ENCODE results near the gene PIEZO2. TPM values are rescaled to one million over a fixed set of nuclear protein-coding genes. Genes with fewer than 3 reads are reported as not detected.

Gene PIEZO2
- polyA plus RNA-seq, 1 donor from 2014 or later: 0.30 TPM

DNA sequence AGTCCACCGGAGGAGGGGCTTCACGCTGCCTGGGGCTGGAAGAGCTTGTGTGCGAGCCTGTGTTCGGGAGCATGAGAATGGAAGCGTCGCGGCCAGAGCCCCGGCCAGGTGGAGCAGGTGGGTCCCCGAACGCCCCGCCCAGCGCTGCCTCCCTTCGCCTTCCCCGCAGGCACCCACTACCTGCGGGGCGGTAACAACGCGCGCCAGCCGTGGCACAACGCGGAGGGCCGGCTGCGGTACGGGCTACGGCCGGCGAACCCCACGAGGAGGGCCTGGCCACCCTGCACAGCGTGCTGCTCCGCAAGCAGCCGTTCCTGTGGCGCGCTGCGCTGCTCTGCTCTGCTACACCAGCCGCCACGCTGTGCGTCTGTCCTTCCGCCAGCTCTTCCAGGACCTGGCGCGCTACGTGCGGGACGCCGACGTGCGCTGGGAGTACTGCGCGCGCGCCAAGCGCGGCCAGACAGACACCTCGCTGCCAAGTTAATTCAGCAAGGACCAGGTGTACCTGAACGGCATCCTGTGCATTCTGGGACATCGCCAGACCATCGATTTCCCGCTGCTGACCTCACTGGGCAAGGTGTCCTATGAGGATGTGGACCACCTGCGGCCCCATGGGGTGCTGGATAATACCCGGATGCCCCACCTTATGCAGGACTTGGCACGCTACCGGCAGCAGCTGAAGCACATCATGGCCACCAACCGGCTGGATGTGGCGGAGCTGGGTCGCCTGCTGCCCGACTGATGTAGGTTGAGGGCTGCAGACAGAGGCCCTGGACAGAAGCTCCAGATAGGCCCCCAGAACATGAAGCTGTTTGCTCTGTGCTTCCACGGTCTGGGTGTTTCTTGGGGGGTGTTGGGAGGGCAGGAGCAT lies 422.9 kb downstream of the PIEZO2 start:
- Histone ChIP-seq H3K27ac (ENCODE audit: low read length) (no peak overlapping the region), H3K36me3 (ENCODE audit: insufficient read depth, low read length) (no peaks in the 10 kb centered on the region), H3K9me2 (ENCODE audit: insufficient read depth, low read length) (no peaks in the 10 kb centered on the region), H2AFZ (ENCODE audit: low read depth, low read length) (no peak overlapping the region), H3K4me2 (ENCODE audit: low read length) (no peak overlapping the region), H3K9me3 (ENCODE audit: low read length) (no peaks in the 10 kb centered on the region), H3F3A (ENCODE audit: insufficient read depth, low read length, poor library complexity, severe bottlenecking) (no peaks in the 10 kb centered on the region), H3K27me3 (ENCODE audit: insufficient read depth, low read depth, low read length) (no peaks in the 10 kb centered on the region), H3K4me3 (ENCODE audit: low read length) (no peak overlapping the region), H3K79me2 (replicated peaks; ENCODE audit: insufficient read depth, low read length) (no peaks in the 10 kb centered on the region), H4K20me1 (ENCODE audit: insufficient read depth) (no peaks in the 10 kb centered on the region), H3K9ac (ENCODE audit: low read length) (no peak overlapping the region)
- TF ChIP-seq POLR2AphosphoS5 (IDR thresholded peaks at IDR 0.05): no peak

DNA sequence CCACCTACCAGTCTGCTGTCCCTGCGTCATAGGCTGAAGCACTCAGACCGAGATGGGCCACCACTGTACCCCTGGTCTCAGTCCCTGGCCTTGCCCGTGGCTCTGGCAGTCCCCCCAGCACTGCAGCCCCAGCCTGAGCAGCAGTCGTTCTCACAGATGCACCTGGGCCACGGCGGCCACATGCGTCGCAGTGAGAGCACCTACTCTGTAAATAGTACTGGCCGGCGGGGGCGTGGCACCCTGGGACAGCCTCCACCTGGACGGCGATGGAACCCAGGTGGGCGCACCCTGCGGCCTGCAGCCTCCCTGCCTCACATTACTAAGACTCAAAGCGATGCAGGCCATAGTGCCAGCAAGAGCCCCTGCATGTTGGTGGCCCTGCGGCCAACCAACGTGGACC lies 424.7 kb downstream of the PIEZO2 start:
- H3K27me3 ChIP-seq (ENCODE audit: insufficient read depth, low read depth, low read length): no peaks in the 10 kb centered on the region
- no peak for TF ChIP-seq CTCF (IDR thresholded peaks at IDR 0.05; ENCODE audit: poor library complexity, severe bottlenecking)
- no peak for TF ChIP-seq POLR2AphosphoS5 (IDR thresholded peaks at IDR 0.05)
- TF ChIP-seq EP300 (conservative IDR thresholded peaks at IDR 0.05; ENCODE audit: poor library complexity, severe bottlenecking): no peak
- no peak for TF ChIP-seq MXI1 (conservative IDR thresholded peaks at IDR 0.05; ENCODE audit: poor library complexity, severe bottlenecking)
- TF ChIP-seq SMC3 (conservative IDR thresholded peaks at IDR 0.05; ENCODE audit: poor library complexity): no peak
- TF ChIP-seq TAF1 (IDR thresholded peaks at IDR 0.05; ENCODE audit: low read depth): no peak
- TF ChIP-seq RAD21 (conservative IDR thresholded peaks at IDR 0.05): no peak
- TF ChIP-seq, protein P1, sequence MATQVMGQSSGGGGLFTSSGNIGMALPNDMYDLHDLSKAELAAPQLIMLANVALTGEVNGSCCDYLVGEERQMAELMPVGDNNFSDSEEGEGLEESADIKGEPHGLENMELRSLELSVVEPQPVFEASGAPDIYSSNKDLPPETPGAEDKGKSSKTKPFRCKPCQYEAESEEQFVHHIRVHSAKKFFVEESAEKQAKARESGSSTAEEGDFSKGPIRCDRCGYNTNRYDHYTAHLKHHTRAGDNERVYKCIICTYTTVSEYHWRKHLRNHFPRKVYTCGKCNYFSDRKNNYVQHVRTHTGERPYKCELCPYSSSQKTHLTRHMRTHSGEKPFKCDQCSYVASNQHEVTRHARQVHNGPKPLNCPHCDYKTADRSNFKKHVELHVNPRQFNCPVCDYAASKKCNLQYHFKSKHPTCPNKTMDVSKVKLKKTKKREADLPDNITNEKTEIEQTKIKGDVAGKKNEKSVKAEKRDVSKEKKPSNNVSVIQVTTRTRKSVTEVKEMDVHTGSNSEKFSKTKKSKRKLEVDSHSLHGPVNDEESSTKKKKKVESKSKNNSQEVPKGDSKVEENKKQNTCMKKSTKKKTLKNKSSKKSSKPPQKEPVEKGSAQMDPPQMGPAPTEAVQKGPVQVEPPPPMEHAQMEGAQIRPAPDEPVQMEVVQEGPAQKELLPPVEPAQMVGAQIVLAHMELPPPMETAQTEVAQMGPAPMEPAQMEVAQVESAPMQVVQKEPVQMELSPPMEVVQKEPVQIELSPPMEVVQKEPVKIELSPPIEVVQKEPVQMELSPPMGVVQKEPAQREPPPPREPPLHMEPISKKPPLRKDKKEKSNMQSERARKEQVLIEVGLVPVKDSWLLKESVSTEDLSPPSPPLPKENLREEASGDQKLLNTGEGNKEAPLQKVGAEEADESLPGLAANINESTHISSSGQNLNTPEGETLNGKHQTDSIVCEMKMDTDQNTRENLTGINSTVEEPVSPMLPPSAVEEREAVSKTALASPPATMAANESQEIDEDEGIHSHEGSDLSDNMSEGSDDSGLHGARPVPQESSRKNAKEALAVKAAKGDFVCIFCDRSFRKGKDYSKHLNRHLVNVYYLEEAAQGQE (IDR thresholded peaks at IDR 0.05; ENCODE audit: borderline replicate concordance): no peak
- H3K9me2 ChIP-seq (ENCODE audit: insufficient read depth, low read length): no peaks in the 10 kb centered on the region
- H3K36me3 ChIP-seq (ENCODE audit: insufficient read depth, low read length): no peaks in the 10 kb centered on the region
- H2AFZ ChIP-seq (ENCODE audit: low read depth, low read length): no peak overlapping the region
- no peaks in the 10 kb centered on the region for H4K20me1 ChIP-seq (ENCODE audit: insufficient read depth)
- H3K9ac ChIP-seq (ENCODE audit: low read length): no peak overlapping the region
- H3K9me3 ChIP-seq (ENCODE audit: low read length): no peaks in the 10 kb centered on the region
- H3K4me3 ChIP-seq (ENCODE audit: low read length): no peak overlapping the region
- H3F3A ChIP-seq (ENCODE audit: insufficient read depth, low read length, poor library complexity, severe bottlenecking): no peaks in the 10 kb centered on the region
- no peak overlapping the region for H3K27ac ChIP-seq (ENCODE audit: low read length)
- no peaks in the 10 kb centered on the region for H3K79me2 ChIP-seq (replicated peaks; ENCODE audit: insufficient read depth, low read length)
- no peak overlapping the region for H3K4me2 ChIP-seq (ENCODE audit: low read length)

- Histone ChIP-seq H4K20me1 (ENCODE audit: insufficient read depth) (no peaks in the 10 kb centered on the region), H3K9ac (ENCODE audit: low read length) (no peak overlapping the region), H3K36me3 (ENCODE audit: insufficient read depth, low read length) (no peaks in the 10 kb centered on the region), H3K27ac (ENCODE audit: low read length) (no peak overlapping the region), H3F3A (ENCODE audit: insufficient read depth, low read length, poor library complexity, severe bottlenecking) (no peaks in the 10 kb centered on the region), H3K27me3 (ENCODE audit: insufficient read depth, low read depth, low read length) (no peaks in the 10 kb centered on the region), H3K4me2 (ENCODE audit: low read length) (no peak overlapping the region), H3K4me3 (ENCODE audit: low read length) (no peak overlapping the region), H3K9me3 (ENCODE audit: low read length) (no peaks in the 10 kb centered on the region), H3K9me2 (ENCODE audit: insufficient read depth, low read length) (no peaks in the 10 kb centered on the region), H2AFZ (ENCODE audit: low read depth, low read length) (no peak overlapping the region), H3K79me2 (replicated peaks; ENCODE audit: insufficient read depth, low read length) (no peaks in the 10 kb centered on the region)
- TF ChIP-seq RAD21 (conservative IDR thresholded peaks at IDR 0.05) (no peak), EZH2 (IDR thresholded peaks at IDR 0.05; ENCODE audit: borderline replicate concordance, insufficient read depth, low read length, poor library complexity, severe bottlenecking) (no peak), EP300 (conservative IDR thresholded peaks at IDR 0.05; ENCODE audit: poor library complexity, severe bottlenecking) (no peak), SMC3 (conservative IDR thresholded peaks at IDR 0.05; ENCODE audit: poor library complexity) (no peak), TAF1 (IDR thresholded peaks at IDR 0.05; ENCODE audit: low read depth) (no peak), MXI1 (conservative IDR thresholded peaks at IDR 0.05; ENCODE audit: poor library complexity, severe bottlenecking) (no peak)
- TF ChIP-seq, protein P1 (IDR thresholded peaks at IDR 0.05; ENCODE audit: borderline replicate concordance): no peak
These were observed 425.9 kb downstream of the PIEZO2 start for GRCh38 chr18:10723496-10723895.
